ENCODE results near the gene THBS2.
"Not testable (repeated sequence)": the region's sequence is repeated elsewhere in the genome, so short reads cannot be mapped to it uniquely, and the experiment has no call there.

DNA sequence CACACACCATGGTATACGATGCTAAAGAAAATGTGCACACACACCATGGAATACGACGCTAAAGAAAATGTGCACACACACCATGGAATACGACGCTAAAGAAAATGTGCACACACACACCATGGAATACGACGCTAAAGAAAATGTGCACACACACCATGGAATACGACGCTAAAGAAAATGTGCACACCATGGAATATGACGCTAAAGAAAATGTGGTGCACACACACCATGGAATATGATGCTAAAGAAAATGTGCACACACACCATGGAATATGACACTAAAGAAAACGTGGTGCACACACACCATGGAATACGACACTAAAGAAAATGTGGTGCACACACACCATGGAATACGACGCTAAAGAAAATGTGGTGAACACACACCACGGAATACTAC lies 55.7 kb downstream of the THBS2 start:
- not testable (repeated sequence) for TF ChIP-seq POLR2A, POLR2AphosphoS5 (IDR thresholded peaks at IDR 0.05)
